Neuronal stem cell (in vitro differentiated cells): Measurements from ENCODE around the gene BMPR1A.

Source experiments
- DNase-seq: peaks from one replicate; pipeline ENCODE4 v3.0.0-alpha.2; 2013; ENCODE audit warnings: low spot score
- H2AFZ ChIP-seq: one replicate; pipeline ENCODE4 v1.6.1; 2013; ENCODE audit warnings: mild to moderate bottlenecking, low read length, inconsistent platforms
- H2AK5ac ChIP-seq: 2 replicates; pipeline ENCODE4 v1.6.1; 2013; ENCODE audit warnings: low read depth, mild to moderate bottlenecking, inconsistent platforms, low read length, moderate library complexity, mixed read lengths
- H2BK120ac ChIP-seq: 2 replicates; pipeline ENCODE4 v1.6.1; 2013; ENCODE audit warnings: low read depth, mild to moderate bottlenecking, inconsistent platforms, low read length, moderate library complexity, mixed read lengths
- H2BK12ac ChIP-seq: one replicate; pipeline ENCODE4 v1.6.1; 2013; ENCODE audit warnings: low read length, inconsistent platforms
- H2BK15ac ChIP-seq: 2 replicates; pipeline ENCODE4 v1.6.1; 2013; ENCODE audit warnings: mild to moderate bottlenecking, low read length, inconsistent platforms, mixed read lengths
- H2BK5ac ChIP-seq: one replicate; pipeline ENCODE4 v1.6.1; 2013; ENCODE audit warnings: inconsistent platforms, mild to moderate bottlenecking, low read length, moderate library complexity
- H3K14ac ChIP-seq: one replicate; pipeline ENCODE4 v1.6.1; 2013; ENCODE audit warnings: low read length, inconsistent platforms
- H3K18ac ChIP-seq: 2 replicates; pipeline ENCODE4 v1.6.1; 2013; ENCODE audit warnings: low read length, inconsistent platforms
- H3K23ac ChIP-seq: 2 replicates; pipeline ENCODE4 v1.6.1; 2013; ENCODE audit warnings: low read depth, mild to moderate bottlenecking, mixed read lengths, low read length, inconsistent platforms; ENCODE audit not compliant: poor library complexity
- H3K27ac ChIP-seq: replicated peaks from 3 replicates; pipeline ENCODE4 v1.5.1; 2013; ENCODE audit warnings: low read length, inconsistent platforms
- H3K27me3 ChIP-seq, 3 experiments: 2 replicates each; pipeline ENCODE4 v1.6.1; 2013; ENCODE audit warnings: low read length in 3 of 3, mild to moderate bottlenecking in 2 of 3, inconsistent platforms in 1 of 3, low read depth in 1 of 3, mixed read lengths in 1 of 3, moderate library complexity in 1 of 3; ENCODE audit not compliant: control insufficient read depth in 3 of 3, insufficient read depth in 3 of 3
- H3K36me3 ChIP-seq, 2 donors: replicated peaks in 1 of 2; 2 replicates each; pipeline ENCODE4 v1.6.1; 2013; ENCODE audit warnings: low read length in 2 of 2; ENCODE audit not compliant: control insufficient read depth in 2 of 2, insufficient read depth in 2 of 2
- H3K4ac ChIP-seq: 2 replicates; pipeline ENCODE4 v1.6.1; 2013; ENCODE audit warnings: inconsistent platforms, mild to moderate bottlenecking, low read length, moderate library complexity
- H3K4me1 ChIP-seq, 2 donors: 1 replicate in 1 of 2; 2 replicates in 1 of 2; pipeline ENCODE4 v1.6.1; 2013; ENCODE audit warnings: low read length in 2 of 2, low read depth in 1 of 2; ENCODE audit not compliant: control insufficient read depth in 2 of 2, insufficient read depth in 1 of 2
- H3K4me2 ChIP-seq: one replicate; pipeline ENCODE4 v1.6.1; 2013; ENCODE audit warnings: mild to moderate bottlenecking, low read length, inconsistent platforms; ENCODE audit not compliant: insufficient read depth, poor library complexity, severe bottlenecking
- H3K4me3 ChIP-seq, 2 donors: 2 replicates each; pipeline ENCODE4 v1.5.1; 2013; ENCODE audit warnings: low read length in 2 of 2, mild to moderate bottlenecking in 2 of 2, inconsistent platforms in 1 of 2, moderate library complexity in 1 of 2
- H3K79me1 ChIP-seq: one replicate; pipeline ENCODE4 v1.6.1; 2013; ENCODE audit warnings: low read depth, mild to moderate bottlenecking, inconsistent platforms, low read length, moderate library complexity
- H3K9ac ChIP-seq: one replicate; pipeline ENCODE4 v1.6.1; 2013; ENCODE audit warnings: mild to moderate bottlenecking, low read depth, low read length, inconsistent platforms; ENCODE audit not compliant: poor library complexity
- H3K9me3 ChIP-seq, 2 donors: replicated peaks in 1 of 2; 2 replicates each; pipeline versions ENCODE3 to v1.6.1; 2013; ENCODE audit warnings: low read length in 2 of 2, mild to moderate bottlenecking in 2 of 2, inconsistent platforms in 1 of 2, low read depth in 1 of 2, mixed read lengths in 1 of 2, moderate library complexity in 1 of 2; ENCODE audit not compliant: control insufficient read depth in 2 of 2, insufficient read depth in 1 of 2
- H4K8ac ChIP-seq: one replicate; pipeline ENCODE4 v1.6.1; 2013; ENCODE audit warnings: low read depth, mild to moderate bottlenecking, inconsistent platforms, low read length, moderate library complexity
- H4K91ac ChIP-seq: one replicate; pipeline ENCODE4 v1.6.1; 2013; ENCODE audit warnings: low read length, low read depth, mild to moderate bottlenecking, inconsistent platforms; ENCODE audit not compliant: poor library complexity
- WGBS, 2 donors: extraction: QIAGEN DNeasy Blood & Tissue Kit; methylation state at CpG; one replicate each; pipeline ENCODE4 v1.1.7; 2013; ENCODE audit warnings: missing lambda C conversion rate in 2 of 2, mixed read lengths in 1 of 2; ENCODE audit not compliant: insufficient read length in 2 of 2, insufficient replicate concordance in 1 of 2; ENCODE audit errors: extremely low coverage in 2 of 2; 5-methylcytosine and 5-hydroxymethylcytosine counted together

The BMPR1A gene

DNA sequence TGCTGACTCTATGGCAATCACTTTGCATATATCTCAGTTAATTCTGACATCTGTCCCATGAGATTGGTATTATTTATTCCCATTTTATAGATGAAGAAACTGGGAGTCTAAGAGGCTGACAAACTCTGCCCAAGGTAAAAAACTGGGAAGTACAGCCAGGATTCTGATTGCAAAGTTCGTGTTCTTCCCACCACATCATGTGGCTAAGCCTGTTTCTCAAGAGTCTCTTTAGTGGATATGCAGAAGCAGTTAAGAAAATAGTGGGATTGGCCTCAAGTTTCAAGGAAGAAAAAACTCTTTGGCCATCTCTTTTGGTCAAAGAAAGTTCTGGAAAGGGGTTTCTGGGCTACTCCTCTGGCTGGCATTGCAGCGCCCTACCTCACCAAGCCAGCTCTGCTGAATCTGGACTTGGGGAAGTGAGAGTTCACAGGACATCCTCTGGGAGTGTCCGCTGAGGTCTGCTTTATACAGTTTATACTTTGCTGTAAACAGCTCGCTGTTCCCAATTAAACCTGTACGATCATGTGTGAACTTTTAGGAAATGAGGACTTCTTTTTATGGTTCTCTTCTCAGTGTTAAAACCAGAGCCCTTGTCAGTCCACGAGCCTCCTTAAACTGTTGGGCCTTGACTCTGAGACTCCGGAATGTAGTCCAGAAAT is 12.2 kb upstream of the BMPR1A start:
- H3K9ac ChIP-seq, result no peak overlapping the region
- H2BK5ac ChIP-seq, result no peak overlapping the region
- no peak overlapping the region for H2AK5ac ChIP-seq
- no peak overlapping the region for H3K4ac ChIP-seq
- no peak overlapping the region for H3K4me2 ChIP-seq
- no peaks in the 10 kb centered on the region for H3K36me3 ChIP-seq
- no peak overlapping the region for H3K14ac ChIP-seq
- no peak overlapping the region for H4K91ac ChIP-seq
- no peak overlapping the region for H3K18ac ChIP-seq
- H3K79me1 ChIP-seq, result no peaks in the 10 kb centered on the region
- no peak overlapping the region for H2BK15ac ChIP-seq
- no peak overlapping the region for H3K23ac ChIP-seq
- H3K9me3 ChIP-seq, result no peaks in the 10 kb centered on the region
- H2BK12ac ChIP-seq, result no peak overlapping the region
- H3K4me3 ChIP-seq, result no peak overlapping the region
- H2AFZ ChIP-seq, result no peak overlapping the region
- H3K27ac ChIP-seq, result no peak overlapping the region
- H2BK120ac ChIP-seq, result no peak overlapping the region
- H3K4me1 ChIP-seq, result peaks cover 0 to 9% of the 10 kb centered on the region in 2 donors
- WGBS, 2 donors, result no CpG with 5 or more reads among the region's 7 CpGs
- H3K27me3 ChIP-seq, result no peaks in the 10 kb centered on the region
- DNase-seq, result no peak
- no peak overlapping the region for H4K8ac ChIP-seq

GRCh38 chr10:86747796-86748581 is 8.4 kb upstream of the BMPR1A start:
- H4K8ac ChIP-seq, result no peak overlapping the region
- H2BK15ac ChIP-seq, result no peak overlapping the region
- H3K9me3 ChIP-seq, result peaks cover 0 to 6% of the 10 kb centered on the region in 2 donors
- no CpG with 5 or more reads among the region's 7 CpGs for WGBS, 2 donors
- peaks cover 8 to 9% of the 10 kb centered on the region in 2 donors for H3K4me1 ChIP-seq
- no peak for DNase-seq
- no peaks in the 10 kb centered on the region for H3K27me3 ChIP-seq
- H2AFZ ChIP-seq, result no peak overlapping the region
- no peak overlapping the region for H3K27ac ChIP-seq
- no peak overlapping the region for H3K18ac ChIP-seq
- H3K4ac ChIP-seq, result no peak overlapping the region
- peaks cover 2 to 15% of the 10 kb centered on the region in 2 donors for H3K36me3 ChIP-seq
- H3K14ac ChIP-seq, result no peak overlapping the region
- no peak overlapping the region for H4K91ac ChIP-seq
- no peak overlapping the region for H2BK12ac ChIP-seq
- H3K4me2 ChIP-seq, result no peak overlapping the region
- H2BK5ac ChIP-seq, result no peak overlapping the region
- H2BK120ac ChIP-seq, result no peak overlapping the region
- H3K4me3 ChIP-seq, result no peak overlapping the region
- H2AK5ac ChIP-seq, result no peak overlapping the region
- H3K79me1 ChIP-seq, result peaks cover 2% of the 10 kb centered on the region
- no peak overlapping the region for H3K9ac ChIP-seq
- H3K23ac ChIP-seq, result no peak overlapping the region

GRCh38 chr10:86749854-86750253 is 6.6 kb upstream of the BMPR1A start:
- no peak overlapping the region for H3K23ac ChIP-seq
- no peak overlapping the region for H2AFZ ChIP-seq
- peaks cover 8 to 9% of the 10 kb centered on the region in 2 donors for H3K4me1 ChIP-seq
- no peak overlapping the region for H3K14ac ChIP-seq
- WGBS, 2 donors, result no CpG with 5 or more reads among the region's 9 CpGs
- H2BK5ac ChIP-seq, result no peak overlapping the region
- H3K27me3 ChIP-seq, result no peaks in the 10 kb centered on the region
- H3K4me3 ChIP-seq, result no peak overlapping the region
- no peak overlapping the region for H4K8ac ChIP-seq
- no peak overlapping the region for H4K91ac ChIP-seq
- H2BK15ac ChIP-seq, result no peak overlapping the region
- peaks cover 0 to 11% of the 10 kb centered on the region in 2 donors for H3K9me3 ChIP-seq
- no peak overlapping the region for H2BK12ac ChIP-seq
- DNase-seq, result no peak
- no peak overlapping the region for H3K4me2 ChIP-seq
- no peak overlapping the region for H3K9ac ChIP-seq
- H3K79me1 ChIP-seq, result peaks cover 2% of the 10 kb centered on the region
- H3K36me3 ChIP-seq, result peaks cover 2 to 15% of the 10 kb centered on the region in 2 donors
- H2BK120ac ChIP-seq, result no peak overlapping the region
- no peak overlapping the region for H3K4ac ChIP-seq
- H3K18ac ChIP-seq, result no peak overlapping the region
- no peak overlapping the region for H2AK5ac ChIP-seq
- no peak overlapping the region for H3K27ac ChIP-seq

GRCh38 chr10:86751477-86751876 is 4.9 kb upstream of the BMPR1A start:
- DNase-seq, result no peak
- H3K18ac ChIP-seq, result no peak overlapping the region
- H3K14ac ChIP-seq, result no peak overlapping the region
- H3K27ac ChIP-seq, result no peak overlapping the region
- peaks cover 2 to 15% of the 10 kb centered on the region in 2 donors for H3K36me3 ChIP-seq
- H2AFZ ChIP-seq, result no peak overlapping the region
- no peak overlapping the region for H3K23ac ChIP-seq
- H2AK5ac ChIP-seq, result no peak overlapping the region
- H3K9me3 ChIP-seq, result peaks cover 0 to 11% of the 10 kb centered on the region in 2 donors
- H2BK120ac ChIP-seq, result no peak overlapping the region
- H3K4me3 ChIP-seq, result peak overlapping the region in 1 of 2 donors; percentile 61
- no peak overlapping the region for H2BK12ac ChIP-seq
- H2BK15ac ChIP-seq, result no peak overlapping the region
- peak overlapping the region; percentile 78 for H4K8ac ChIP-seq
- no peaks in the 10 kb centered on the region for H3K27me3 ChIP-seq
- H3K79me1 ChIP-seq, result peaks cover 2% of the 10 kb centered on the region
- no peak overlapping the region for H2BK5ac ChIP-seq
- H4K91ac ChIP-seq, result no peak overlapping the region
- H3K9ac ChIP-seq, result no peak overlapping the region
- no CpG with 5 or more reads among the region's 17 CpGs for WGBS, 2 donors
- H3K4me2 ChIP-seq, result no peak overlapping the region
- H3K4me1 ChIP-seq, result peaks cover 8 to 11% of the 10 kb centered on the region in 2 donors
- no peak overlapping the region for H3K4ac ChIP-seq
